MCF 10A (cell line): ENCODE results near the gene PALB2. TPM values are rescaled to one million over a fixed set of nuclear protein-coding genes. Genes with fewer than 3 reads are reported as not detected.

ENCODE experiments used
- BruUV-seq: library from RNA; stranded (reverse); fragments of 400-500 nt; replicated peaks from 2 replicates; lab custom pipeline; 2021; lab: Mats Ljungman, UMichigan
- CTCF ChIA-PET: fragments of 300-600 bp; sonication (Branson Sonifier 250); formaldehyde crosslinking; extraction: SDS; loops from one replicate; lab custom pipeline; 2021; ENCODE audit warnings: antibody characterized with exemption, inconsistent platforms; lab: Yijun Ruan, JAX
- POLR2A ChIA-PET: fragments of 300-600, 350-650 bp; sonication (Branson Sonifier 250); formaldehyde crosslinking; extraction: SDS; loops from one replicate; lab custom pipeline; 2020; ENCODE audit warnings: antibody characterized with exemption, inconsistent platforms; lab: Yijun Ruan, JAX
- DNase-seq: peaks from one replicate; pipeline ENCODE4 v3.0.0-alpha.2; 2018; ENCODE audit not compliant: unreplicated experiment
- H3K27ac Mint-ChIP-seq: one replicate; pipeline ENCODE4 v1.8.0; 2022; ENCODE audit warnings: mild to moderate bottlenecking, low read depth, mixed read lengths; ENCODE audit not compliant: unreplicated experiment
- H3K27me3 Mint-ChIP-seq: one replicate; pipeline ENCODE4 v1.8.0; 2022; ENCODE audit warnings: mixed read lengths; ENCODE audit not compliant: insufficient read depth, unreplicated experiment
- H3K36me3 Mint-ChIP-seq: one replicate; pipeline ENCODE4 v1.8.0; 2022; ENCODE audit warnings: mild to moderate bottlenecking, moderate library complexity, mixed read lengths; ENCODE audit not compliant: insufficient read depth, unreplicated experiment
- H3K4me1 Mint-ChIP-seq: one replicate; pipeline ENCODE4 v1.8.0; 2022; ENCODE audit warnings: mixed read lengths; ENCODE audit not compliant: insufficient read depth, unreplicated experiment
- H3K4me3 Mint-ChIP-seq: one replicate; pipeline ENCODE4 v1.8.0; 2022; ENCODE audit warnings: mild to moderate bottlenecking, moderate library complexity, mixed read lengths; ENCODE audit not compliant: unreplicated experiment
- H3K9me3 Mint-ChIP-seq: one replicate; pipeline ENCODE4 v1.8.0; 2022; ENCODE audit warnings: mixed read lengths; ENCODE audit not compliant: unreplicated experiment
- intact Hi-C: fragments of 100-400 bp; cut with micrococcal nuclease; formaldehyde crosslinking; loops from 2 replicates; pipeline ENCODE4 v1.14.1; 2022
- total RNA-seq: library from RNA; stranded (reverse); gene quantifications from 2 replicates; pipeline ENCODE4 v1.2.3, GENCODE V29; 2022
- TF ChIP-seq, protein P1 (sequence below): fragments of 200-600 bp; IDR thresholded peaks from one replicate; pipeline ENCODE4 v1.8.0; 2022; ENCODE audit warnings: antibody characterized with exemption, mild to moderate bottlenecking; ENCODE audit not compliant: unreplicated experiment

The PALB2 gene
- total RNA-seq, 1 experiment from 2014 or later = 20.8 TPM

DNA sequence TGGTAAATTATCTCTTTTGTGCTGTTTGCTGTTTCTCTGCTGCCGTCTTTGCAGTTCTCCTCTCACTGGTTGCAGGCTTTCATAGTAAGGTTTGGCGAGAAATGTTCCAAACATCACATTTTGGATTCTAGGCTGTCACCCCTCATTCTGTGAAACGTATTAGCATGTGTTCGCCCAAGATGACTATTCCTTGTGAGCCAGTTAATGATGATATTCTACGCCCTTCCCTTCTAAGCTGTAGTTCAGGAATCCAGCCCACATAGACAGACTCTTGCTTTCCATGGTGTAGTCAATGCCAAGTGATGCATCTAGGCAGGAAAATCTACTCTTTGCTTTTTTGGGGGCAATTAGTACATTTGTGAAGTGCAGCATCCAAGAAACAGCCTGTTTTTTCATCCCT, 69.2 kb downstream of the PALB2 start:
- no peaks in the 10 kb centered on the region for H3K27me3 Mint-ChIP-seq
- intact Hi-C loops = no loop called here
- peaks cover 7% of the 10 kb centered on the region for H3K9me3 Mint-ChIP-seq
- BruUV-seq = no TSS peak
- TF ChIP-seq, protein P1, sequence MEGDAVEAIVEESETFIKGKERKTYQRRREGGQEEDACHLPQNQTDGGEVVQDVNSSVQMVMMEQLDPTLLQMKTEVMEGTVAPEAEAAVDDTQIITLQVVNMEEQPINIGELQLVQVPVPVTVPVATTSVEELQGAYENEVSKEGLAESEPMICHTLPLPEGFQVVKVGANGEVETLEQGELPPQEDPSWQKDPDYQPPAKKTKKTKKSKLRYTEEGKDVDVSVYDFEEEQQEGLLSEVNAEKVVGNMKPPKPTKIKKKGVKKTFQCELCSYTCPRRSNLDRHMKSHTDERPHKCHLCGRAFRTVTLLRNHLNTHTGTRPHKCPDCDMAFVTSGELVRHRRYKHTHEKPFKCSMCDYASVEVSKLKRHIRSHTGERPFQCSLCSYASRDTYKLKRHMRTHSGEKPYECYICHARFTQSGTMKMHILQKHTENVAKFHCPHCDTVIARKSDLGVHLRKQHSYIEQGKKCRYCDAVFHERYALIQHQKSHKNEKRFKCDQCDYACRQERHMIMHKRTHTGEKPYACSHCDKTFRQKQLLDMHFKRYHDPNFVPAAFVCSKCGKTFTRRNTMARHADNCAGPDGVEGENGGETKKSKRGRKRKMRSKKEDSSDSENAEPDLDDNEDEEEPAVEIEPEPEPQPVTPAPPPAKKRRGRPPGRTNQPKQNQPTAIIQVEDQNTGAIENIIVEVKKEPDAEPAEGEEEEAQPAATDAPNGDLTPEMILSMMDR = no peak
- DNase-seq = no peak
- H3K27ac Mint-ChIP-seq = no peak overlapping the region
- peaks cover 4% of the 10 kb centered on the region for H3K4me1 Mint-ChIP-seq
- H3K4me3 Mint-ChIP-seq = no peak overlapping the region
- peaks cover 52% of the 10 kb centered on the region for H3K36me3 Mint-ChIP-seq
- ChIA-PET POLR2A (no interaction called here), CTCF (no interaction called here)

DNA sequence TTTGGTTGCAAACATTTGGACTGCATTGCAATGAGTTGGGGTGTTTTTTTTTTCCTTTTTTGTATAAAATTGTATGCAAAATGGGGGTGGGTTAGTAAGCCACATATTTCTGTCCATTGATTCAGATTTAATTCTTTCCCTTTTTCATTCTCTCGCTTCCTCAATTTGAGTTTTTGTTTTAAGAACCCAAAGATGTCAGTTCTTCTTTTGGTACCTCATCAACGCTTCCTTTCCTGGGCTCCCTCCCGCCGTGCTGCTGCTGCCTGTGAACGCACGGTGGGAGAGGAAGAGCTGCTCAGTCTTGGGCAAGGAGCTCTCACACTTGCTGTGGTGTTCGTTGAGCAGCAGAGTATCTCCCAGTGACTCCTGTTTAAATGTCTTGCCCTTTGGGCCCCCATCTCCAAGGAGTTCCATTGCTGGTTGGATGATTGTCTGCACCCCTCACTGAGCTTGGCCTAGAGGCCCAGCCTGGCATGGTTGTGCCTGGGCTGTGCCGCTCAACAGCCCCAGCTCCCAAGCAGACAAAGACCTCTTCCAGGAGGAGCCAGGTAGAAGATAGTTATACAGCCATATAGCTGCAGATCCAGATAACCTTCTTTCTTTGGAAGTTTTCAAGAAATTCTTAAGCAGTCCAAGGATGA, 70.0 kb downstream of the PALB2 start:
- POLR2A ChIA-PET = no interaction called here
- intact Hi-C loops = no loop called here
- TF ChIP-seq, protein P1 = no peak
- peaks cover 55% of the 10 kb centered on the region for H3K36me3 Mint-ChIP-seq
- CTCF ChIA-PET = interaction anchor here (0.6 to 0.9 kb wide), 2 partner anchors 136 to 178 kb away, joined by 3 read pairs; no protein-coding TSS in a partner anchor
- H3K9me3 Mint-ChIP-seq = peaks cover 7% of the 10 kb centered on the region
- peaks cover 4% of the 10 kb centered on the region for H3K4me1 Mint-ChIP-seq
- H3K27ac Mint-ChIP-seq = no peak overlapping the region
- no TSS peak for BruUV-seq
- no peak for DNase-seq
- no peak overlapping the region for H3K4me3 Mint-ChIP-seq
- H3K27me3 Mint-ChIP-seq = no peaks in the 10 kb centered on the region

DNA sequence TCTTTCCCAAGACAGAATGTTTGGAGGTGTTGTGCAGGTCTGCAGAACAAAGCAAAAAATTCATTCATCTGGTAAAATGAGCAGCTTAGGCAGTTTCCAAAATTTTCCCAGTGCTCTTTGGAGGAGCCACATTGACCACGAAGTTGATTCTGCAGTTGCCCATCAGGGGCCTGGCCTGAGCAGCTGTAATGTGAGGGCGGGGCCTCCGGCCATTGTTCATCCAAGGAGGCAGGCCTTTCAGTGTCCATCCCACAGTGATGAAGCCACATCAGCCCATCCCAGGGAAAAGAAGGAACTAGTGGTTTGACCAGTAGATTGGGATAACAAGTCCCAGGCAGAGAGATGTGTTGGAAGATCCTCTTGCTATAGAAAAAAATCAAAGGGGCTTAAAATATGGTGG, 73.5 kb downstream of the PALB2 start:
- intact Hi-C loops = no loop called here
- Mint-ChIP-seq H3K4me3 (no peak overlapping the region), H3K9me3 (peaks cover 7% of the 10 kb centered on the region), H3K27me3 (no peaks in the 10 kb centered on the region), H3K36me3 (peaks cover 90% of the 10 kb centered on the region), H3K27ac (no peak overlapping the region), H3K4me1 (peaks cover 4% of the 10 kb centered on the region)
- CTCF ChIA-PET = no interaction called here
- TF ChIP-seq, protein P1 = no peak
- DNase-seq = no peak
- BruUV-seq = no TSS peak
- POLR2A ChIA-PET = interaction anchor here (0.6 kb wide), 1 partner anchor 12 kb away, joined by 3 read pairs; no protein-coding TSS in a partner anchor

DNA sequence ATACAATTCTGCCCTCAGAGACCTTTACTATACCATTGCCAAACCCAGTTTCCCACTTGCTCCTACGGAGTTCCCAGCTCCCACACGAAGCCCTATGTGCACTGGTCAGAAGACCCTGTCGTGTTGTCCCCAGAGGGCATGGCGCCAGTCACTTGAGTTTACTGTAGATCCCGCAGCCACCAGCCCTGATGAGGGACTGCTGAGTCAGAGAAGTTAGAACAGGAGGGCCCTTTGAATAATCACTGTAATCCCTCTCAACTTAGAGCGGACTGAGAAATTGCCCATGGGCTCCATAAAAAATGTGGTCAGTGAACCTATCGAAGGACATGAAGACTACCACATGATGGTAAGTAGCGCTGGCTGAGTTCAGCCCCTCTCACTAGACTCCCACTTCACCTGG, 74.4 kb downstream of the PALB2 start:
- H3K4me1 Mint-ChIP-seq = peaks cover 4% of the 10 kb centered on the region
- H3K9me3 Mint-ChIP-seq = peaks cover 7% of the 10 kb centered on the region
- TF ChIP-seq, protein P1 = no peak
- ChIA-PET POLR2A (no interaction called here), CTCF (no interaction called here)
- H3K36me3 Mint-ChIP-seq = peaks cover 95% of the 10 kb centered on the region
- H3K27ac Mint-ChIP-seq = no peak overlapping the region
- H3K4me3 Mint-ChIP-seq = no peak overlapping the region
- no peak for DNase-seq
- BruUV-seq = no TSS peak
- intact Hi-C loops = no loop called here
- H3K27me3 Mint-ChIP-seq = no peaks in the 10 kb centered on the region
